HL-60 (cell line): Measurements from ENCODE around the gene LTBP3.

Experiments
- POLR2AphosphoS5 ChIP-seq: IDR thresholded peaks from 2 replicates; pipeline ENCODE4 v1.6.1; 2012; ENCODE audit warnings: low read depth
- TF ChIP-seq, protein P1 (sequence below): IDR thresholded peaks from one replicate; pipeline ENCODE4 v1.5.1; 2011; ENCODE audit warnings: low read length, control low read depth, inconsistent platforms; ENCODE audit not compliant: insufficient read depth

DNA sequence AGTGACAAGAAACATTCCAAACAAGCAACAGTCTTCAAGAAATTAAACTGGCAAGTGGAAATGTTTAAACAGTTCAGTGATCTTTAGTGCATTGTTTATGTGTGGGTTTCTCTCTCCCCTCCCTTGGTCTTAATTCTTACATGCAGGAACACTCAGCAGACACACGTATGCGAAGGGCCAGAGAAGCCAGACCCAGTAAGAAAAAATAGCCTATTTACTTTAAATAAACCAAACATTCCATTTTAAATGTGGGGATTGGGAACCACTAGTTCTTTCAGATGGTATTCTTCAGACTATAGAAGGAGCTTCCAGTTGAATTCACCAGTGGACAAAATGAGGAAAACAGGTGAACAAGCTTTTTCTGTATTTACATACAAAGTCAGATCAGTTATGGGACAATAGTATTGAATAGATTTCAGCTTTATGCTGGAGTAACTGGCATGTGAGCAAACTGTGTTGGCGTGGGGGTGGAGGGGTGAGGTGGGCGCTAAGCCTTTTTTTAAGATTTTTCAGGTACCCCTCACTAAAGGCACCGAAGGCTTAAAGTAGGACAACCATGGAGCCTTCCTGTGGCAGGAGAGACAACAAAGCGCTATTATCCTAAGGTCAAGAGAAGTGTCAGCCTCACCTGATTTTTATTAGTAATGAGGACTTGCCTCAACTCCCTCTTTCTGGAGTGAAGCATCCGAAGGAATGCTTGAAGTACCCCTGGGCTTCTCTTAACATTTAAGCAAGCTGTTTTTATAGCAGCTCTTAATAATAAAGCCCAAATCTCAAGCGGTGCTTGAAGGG is 53.3 kb downstream of the LTBP3 start:
- TF ChIP-seq, protein P1, sequence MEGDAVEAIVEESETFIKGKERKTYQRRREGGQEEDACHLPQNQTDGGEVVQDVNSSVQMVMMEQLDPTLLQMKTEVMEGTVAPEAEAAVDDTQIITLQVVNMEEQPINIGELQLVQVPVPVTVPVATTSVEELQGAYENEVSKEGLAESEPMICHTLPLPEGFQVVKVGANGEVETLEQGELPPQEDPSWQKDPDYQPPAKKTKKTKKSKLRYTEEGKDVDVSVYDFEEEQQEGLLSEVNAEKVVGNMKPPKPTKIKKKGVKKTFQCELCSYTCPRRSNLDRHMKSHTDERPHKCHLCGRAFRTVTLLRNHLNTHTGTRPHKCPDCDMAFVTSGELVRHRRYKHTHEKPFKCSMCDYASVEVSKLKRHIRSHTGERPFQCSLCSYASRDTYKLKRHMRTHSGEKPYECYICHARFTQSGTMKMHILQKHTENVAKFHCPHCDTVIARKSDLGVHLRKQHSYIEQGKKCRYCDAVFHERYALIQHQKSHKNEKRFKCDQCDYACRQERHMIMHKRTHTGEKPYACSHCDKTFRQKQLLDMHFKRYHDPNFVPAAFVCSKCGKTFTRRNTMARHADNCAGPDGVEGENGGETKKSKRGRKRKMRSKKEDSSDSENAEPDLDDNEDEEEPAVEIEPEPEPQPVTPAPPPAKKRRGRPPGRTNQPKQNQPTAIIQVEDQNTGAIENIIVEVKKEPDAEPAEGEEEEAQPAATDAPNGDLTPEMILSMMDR = no peak
- no peak; the same call in none of the 2 replicates for TF ChIP-seq POLR2AphosphoS5
